HG03159 (cell line): ENCODE results near the gene TTLL4.

ENCODE experiments used
- ATAC-seq: cut with Tn5 transposase; IDR thresholded peaks from one replicate; pipeline ENCODE4 v1.9.1; 2021; ENCODE audit warnings: mild to moderate bottlenecking, moderate library complexity; ENCODE audit not compliant: unreplicated experiment

TTLL4 gene

DNA sequence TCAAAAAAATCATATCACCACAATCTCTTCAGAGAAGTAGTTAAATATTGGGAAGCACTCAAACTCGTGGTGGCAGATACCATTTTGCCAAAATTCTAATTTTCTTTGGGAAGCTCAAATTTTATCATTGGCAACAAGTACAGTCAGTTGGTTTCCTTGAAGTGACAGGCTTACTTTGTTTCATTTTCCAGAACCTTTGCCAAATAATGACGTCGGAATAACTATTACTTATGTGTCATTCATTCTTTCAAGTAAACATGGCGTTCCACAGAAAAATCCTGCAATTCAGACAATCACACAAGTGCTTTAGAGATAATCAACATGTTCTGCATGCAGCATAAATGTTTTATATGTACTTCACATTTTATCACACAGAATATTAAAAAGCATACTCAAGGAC is 5.4 kb downstream of the TTLL4 start:
- ATAC-seq, result no peak

- ATAC-seq, result no peak
These were observed 6.6 kb downstream of the TTLL4 start for GRCh38 chr2:218717262-218717661.

DNA sequence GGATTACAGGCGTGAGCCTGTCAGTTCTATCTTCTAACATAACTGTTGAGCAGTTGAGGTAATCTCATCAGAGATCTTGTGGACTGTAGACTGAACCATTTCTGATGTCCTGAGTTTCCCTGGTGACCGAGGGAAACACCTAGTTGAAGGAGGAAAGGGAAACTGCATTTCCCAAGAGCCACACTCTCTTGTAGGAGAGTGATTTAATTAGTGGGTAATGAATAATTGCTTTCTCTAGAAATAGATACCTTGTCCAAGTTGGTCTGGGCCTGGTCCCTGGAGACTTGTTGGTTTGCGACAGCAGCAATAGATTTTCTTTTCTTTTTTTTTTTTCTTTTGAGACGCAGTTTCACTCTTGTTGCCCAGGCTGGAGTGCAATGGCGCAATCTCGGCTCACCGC is 7.4 kb downstream of the TTLL4 start:
- no peak for ATAC-seq

- no peak for ATAC-seq
These were observed 8.8 kb downstream of the TTLL4 start for GRCh38 chr2:218719457-218719856.

DNA sequence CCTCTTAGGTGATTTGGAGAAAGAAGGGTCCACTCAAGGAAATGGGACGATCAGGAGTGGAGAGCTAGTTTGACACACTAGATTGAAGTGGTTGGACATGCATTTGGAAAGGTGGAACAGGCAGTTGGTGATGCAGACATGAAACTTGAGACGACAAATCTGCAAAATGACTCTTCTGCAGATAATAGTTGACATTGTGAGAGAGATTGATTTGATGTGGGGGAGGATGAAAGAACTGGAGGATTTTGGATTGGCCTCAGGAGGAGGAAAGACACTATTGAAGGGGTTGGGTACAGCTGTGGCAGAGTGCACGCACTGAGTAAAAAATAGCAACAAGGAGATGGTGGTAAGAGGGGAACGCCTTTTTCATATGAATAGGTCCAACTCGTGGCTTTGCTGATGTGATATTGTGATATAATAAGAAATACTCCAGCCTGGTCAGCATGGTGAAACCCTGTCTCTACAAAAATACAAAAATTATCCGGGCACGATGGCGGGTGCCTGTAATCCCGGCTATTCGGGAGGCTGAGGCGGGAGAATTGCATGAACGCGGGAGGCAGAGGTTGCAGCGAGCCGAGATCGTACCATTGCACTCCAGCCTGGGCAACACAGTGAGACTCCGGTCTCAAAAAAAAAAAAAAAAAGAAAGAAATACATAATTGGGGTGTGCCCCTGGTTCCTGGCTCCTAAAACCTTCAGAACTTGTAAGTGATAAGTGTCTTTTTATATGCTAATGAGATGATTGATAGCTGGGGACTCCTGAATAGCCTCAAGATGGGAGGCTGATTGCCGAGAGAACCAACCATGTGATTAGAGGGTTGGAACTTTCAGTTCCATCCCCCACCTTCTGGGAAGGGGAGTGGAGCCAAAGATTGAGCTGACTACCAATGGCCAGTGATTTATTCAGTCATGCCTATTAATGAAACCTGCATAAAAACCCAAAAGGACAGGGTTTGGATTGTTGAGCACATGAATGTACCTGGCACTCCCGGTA is 9.7 kb downstream of the TTLL4 start:
- ATAC-seq, result no peak

DNA sequence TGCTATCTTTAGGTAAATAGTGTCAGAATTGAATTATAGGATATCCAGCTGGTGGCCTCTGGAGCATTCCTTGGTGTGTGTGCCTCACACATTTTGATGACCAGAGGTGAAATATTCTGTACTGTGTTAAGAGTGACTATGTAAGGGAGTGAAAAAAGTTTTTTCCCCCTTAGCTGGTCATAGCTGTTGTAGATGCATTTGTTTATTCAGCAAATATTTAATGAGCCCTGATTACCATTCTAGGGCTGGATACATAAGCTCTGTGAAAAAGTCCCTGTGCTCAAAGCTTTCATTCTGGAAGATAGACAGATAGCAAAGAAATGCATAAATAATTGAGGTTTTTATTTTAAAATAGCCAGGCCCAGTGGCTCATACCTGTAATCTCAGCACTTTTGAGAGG is 10.9 kb downstream of the TTLL4 start:
- no peak for ATAC-seq

GRCh38 chr2:218721934-218722333 is 11.3 kb downstream of the TTLL4 start:
- ATAC-seq, result no peak

GRCh38 chr2:218722419-218722818 is 11.8 kb downstream of the TTLL4 start:
- no peak for ATAC-seq

- no peak for ATAC-seq
These were observed 12.5 kb downstream of the TTLL4 start for GRCh38 chr2:218722876-218723785.

DNA sequence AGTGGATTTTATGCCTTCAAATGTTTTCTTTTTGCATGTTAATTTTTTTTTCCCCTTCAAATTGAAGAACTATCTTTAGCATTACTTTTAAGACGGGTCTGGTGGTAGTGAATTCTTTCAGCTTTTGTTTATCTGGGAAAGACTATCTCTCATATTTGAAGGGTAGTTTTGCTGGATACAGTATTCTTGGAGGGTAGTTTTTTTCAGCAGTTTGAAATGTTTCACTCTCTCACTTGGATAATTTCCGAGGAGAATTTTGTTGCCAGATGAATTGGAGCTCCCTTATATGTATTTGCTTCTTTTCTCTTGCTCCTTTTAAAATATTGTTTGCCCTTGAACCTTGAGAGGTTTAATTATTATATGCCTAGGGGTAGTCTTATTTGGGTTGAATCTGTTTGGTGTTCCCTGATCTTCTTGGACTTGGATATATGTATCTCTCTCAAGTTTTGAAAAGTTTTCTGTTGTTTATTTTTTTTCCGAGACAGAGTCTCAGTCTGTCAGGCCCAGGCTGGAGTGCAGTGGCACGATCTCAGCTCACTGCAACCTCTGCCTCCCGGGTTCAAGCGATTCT is 15.5 kb downstream of the TTLL4 start:
- no peak for ATAC-seq

DNA sequence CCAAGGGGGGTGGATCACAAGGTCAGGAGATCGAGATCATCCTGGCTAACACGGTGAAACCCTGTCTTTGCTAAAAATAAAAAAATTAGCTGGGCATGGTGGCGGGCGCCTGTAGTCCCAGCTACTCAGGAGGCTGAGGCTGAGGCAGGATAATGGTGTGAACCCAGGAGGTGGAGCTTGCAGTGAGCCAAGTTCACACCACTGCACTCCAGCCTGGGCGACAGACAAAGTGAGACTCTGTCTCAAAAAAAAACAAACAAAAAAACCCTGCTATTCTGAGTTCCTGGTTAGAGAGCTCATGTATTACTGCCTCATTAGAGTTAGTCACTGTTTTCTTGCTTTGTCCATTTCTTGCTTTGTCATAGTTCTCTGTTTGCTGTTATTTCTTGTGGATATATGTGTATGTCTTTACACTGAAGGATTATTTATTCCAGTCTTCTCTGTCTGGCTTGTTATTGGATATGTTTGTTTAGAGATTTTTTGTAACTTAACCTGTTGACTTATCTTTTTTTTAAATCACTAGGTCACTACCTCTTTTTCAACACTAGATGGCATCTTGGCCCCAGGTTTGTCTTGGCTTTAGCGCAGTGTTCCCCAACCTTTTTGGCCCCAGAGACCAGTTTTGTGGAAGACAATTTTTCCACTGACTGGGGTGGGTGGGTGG is 17.0 kb downstream of the TTLL4 start:
- no peak for ATAC-seq

GRCh38 chr2:218729640-218730039 is 19.0 kb downstream of the TTLL4 start:
- ATAC-seq, result no peak

GRCh38 chr2:218732052-218732760 is 21.6 kb downstream of the TTLL4 start:
- no peak for ATAC-seq

GRCh38 chr2:218732761-218733158 is 22.1 kb downstream of the TTLL4 start:
- ATAC-seq, result no peak

DNA sequence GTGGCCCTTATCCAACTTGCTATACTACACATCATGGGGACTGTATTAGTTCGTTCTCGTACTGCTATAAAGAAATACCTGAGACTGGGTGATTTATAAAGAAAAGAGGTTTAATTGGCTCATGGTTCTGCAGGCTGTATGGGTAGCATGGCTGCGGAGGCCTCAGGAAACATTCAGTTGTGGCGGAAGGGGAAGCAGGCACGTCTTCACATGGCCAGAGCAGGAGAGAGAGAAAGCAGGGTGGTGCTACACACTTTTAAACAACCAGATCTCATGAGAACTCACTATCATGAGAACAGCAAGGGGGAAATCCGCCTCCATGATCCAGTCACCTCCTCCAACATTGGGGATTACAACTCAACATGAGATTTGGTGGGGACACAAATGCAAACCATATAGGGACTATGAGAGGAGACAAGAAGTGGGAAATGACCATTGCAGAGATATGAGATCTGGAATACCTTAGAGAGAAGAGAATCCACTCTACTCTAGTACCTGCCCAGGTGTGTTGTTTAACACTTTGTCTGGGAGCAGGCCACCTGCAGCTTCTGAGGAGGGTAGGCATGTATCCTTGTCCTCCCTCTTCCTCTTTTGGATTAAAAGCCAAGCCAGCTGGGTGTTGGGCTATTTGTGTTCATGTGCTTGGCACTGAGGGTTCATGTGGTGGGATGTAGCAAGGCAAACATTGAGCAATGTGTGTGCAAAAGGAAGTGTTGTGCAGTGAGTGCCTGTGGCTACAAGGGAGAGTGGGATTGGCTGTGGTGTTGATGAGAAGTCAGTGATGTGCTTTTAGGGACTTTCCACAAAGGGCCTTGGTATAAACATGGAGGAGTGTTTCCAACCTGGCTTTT is 22.8 kb downstream of the TTLL4 start:
- ATAC-seq, result no peak

- no peak for ATAC-seq
These were observed 23.7 kb downstream of the TTLL4 start for GRCh38 chr2:218734190-218734975.

DNA sequence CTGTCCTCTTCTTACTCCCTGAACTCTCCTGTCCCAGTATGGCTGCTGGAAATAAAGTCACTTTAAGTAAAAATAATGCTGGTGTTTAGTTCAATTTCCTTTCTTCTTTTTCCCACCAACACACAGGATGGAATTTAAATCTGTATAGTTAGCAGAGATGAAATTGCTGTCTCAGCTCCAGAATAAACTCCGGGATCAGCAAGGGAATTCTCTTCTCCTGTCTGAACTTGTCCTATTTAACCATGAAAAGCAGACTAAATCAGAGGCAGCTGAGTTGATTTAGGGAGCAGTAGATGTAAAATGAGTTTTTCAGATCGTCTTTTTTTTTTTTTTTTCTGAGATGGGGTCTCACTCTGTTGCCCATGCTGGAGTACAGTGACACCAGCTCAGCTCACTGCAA is 25.9 kb downstream of the TTLL4 start:
- no peak for ATAC-seq

DNA sequence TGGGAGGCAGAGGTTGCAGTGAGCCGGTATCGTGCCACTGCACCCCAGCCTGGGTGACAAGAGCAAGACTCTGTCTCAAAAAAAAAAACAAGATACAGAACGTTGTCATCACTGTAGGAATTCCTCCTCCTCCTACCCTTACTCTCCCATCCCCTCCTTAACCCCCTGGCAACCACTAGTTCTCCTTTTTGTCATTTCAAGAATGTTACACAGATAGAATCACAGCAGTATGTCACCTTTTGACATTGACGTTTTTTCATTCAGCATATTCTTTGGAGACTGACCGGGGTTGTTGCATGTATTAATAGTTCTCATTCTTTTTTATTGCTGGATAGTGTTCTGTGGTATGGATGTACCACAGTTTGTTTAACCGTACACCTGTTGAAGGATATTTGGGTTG is 32.4 kb downstream of the TTLL4 start:
- ATAC-seq, result no peak
